HG02981 (cell line): ENCODE data around the gene C1orf185.
"Not testable (repeated sequence)": the region's sequence is repeated elsewhere in the genome, so short reads cannot be mapped to it uniquely, and the experiment has no call there.

Experiments used
- ATAC-seq: cut with Tn5 transposase; IDR thresholded peaks from one replicate; pipeline ENCODE4 v1.9.1; 2021; ENCODE audit warnings: mild to moderate bottlenecking, moderate library complexity; ENCODE audit not compliant: unreplicated experiment

C1orf185 gene

DNA sequence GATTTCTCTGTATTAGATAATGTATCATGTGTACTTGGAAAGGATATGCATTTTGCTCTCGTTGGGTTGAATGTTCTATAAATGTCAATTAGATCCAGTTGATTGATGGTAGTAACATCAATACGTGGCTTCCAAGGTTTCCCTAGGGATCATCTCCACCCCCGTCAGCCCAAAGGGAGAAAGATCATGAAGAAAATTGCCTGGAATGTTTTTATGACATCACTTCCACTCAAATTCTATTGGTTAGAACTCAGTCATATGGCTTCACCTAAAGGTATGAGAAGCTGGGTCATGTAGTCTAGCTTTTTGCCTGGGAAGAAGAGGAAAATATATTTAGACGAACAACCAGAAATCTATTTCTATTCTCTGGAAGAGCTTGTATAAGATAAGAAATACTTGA is at the start of gene C1orf185:
TSS of gene C1orf185 (plus strand) at position 253 of the 400 bp plus-strand sequence. CDS start at position 259, 6 bp downstream.
- ATAC-seq, result no peak

DNA sequence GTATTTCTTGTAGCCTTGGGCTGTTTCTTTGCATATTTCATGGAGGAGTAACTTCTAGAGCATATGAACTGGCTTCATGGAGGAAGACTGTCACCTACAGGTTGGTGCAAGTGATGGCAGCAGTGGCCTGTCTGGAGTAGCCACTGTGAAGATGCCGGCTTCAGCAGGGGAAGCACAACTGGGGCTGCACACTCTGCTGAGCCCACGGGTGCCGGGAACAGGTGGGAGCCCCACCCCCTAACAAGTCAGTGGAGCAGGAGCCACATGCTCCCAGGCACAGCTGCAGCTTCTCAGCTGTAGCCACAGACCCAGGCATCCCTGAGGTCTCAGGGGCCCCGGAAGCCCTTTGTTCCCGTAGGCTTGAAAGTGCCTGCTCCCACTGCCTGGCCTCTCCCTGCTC is 43.2 kb upstream of the C1orf185 start:
- ATAC-seq, result no peak

DNA sequence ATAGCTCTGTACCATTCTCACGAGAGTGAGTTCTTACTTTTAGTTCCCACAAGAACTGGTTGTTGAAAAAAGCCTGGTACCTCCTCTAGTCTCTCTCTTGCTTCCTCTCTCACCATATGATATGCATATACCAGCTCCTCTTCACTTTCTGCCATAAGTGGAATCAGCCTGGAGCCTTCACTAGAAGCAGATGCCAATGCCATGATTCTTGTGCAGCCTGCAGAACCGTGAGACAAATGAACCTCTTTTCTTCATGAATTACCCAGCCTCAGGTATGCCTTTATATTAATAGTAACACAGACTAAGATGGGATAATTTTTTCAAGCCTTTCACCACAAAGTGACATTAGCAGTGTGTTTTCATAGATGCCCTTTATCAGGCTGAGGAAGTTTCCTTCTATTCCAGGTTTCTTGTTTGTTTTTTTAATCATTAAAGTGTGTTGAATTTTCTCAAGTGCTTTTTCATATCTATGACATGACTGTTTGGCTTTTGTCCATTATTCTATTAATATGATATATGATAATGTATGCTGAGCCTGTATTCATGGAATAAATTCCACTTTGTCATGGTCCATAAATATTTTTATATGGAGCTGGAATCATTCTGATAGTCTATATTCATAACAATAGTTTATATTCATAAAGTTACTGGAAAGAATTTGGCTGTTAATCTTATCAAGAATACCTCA is 40.7 kb upstream of the C1orf185 start:
- ATAC-seq, result no peak

- ATAC-seq, result no peak
Measured at GRCh38 chr1:51063121-51063520, 38.9 kb upstream of the C1orf185 start.

GRCh38 chr1:51070011-51070410 is 32.0 kb upstream of the C1orf185 start:
- no peak for ATAC-seq

GRCh38 chr1:51070640-51071039 is 31.4 kb upstream of the C1orf185 start:
- ATAC-seq, result no peak

GRCh38 chr1:51071291-51072042 is 30.6 kb upstream of the C1orf185 start:
- no peak for ATAC-seq

- ATAC-seq, result no peak
Measured at GRCh38 chr1:51072043-51072439, 30.0 kb upstream of the C1orf185 start.

GRCh38 chr1:51072651-51073050 is 29.4 kb upstream of the C1orf185 start:
- no peak for ATAC-seq

DNA sequence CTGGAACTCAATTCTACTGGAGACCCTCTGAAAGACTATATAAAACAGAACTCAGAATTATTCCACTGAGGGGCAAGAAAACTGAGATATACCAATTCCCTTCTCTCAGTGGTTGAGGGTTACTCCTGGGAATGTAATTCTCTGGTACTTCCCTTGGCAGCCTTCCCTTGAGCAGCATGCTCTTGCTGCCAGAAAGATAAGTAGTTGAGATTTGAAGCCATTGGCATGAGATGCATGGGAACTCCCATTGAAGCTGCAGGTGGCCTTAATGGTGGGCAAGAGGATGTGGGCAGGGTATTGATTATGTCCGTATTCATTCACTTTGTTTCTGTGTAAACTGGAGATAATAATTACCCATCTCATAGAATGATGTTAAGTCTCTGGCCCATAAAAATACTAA is 28.6 kb upstream of the C1orf185 start:
- no peak for ATAC-seq

- ATAC-seq, result no peak
Measured at GRCh38 chr1:51086496-51087271, 15.3 kb upstream of the C1orf185 start.

DNA sequence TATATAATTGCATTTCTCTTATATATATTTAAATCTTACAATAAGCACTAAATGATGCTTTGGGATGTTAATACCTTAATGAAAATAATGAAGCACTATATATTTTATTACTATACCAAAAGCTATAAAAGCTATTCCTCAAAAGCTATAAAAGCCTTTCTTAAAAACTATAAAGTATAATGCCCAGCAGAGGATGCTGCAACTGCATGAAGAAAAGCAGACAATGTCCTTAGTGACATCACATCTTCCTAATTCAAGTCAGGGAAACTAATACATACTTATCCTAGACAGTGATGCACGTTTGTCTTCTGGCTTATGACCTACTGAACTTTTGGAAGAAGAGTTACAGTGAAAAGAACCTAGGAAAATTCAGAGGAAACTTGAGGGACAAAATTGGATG is 13.6 kb upstream of the C1orf185 start:
- no peak for ATAC-seq

- no peak for ATAC-seq
Measured at GRCh38 chr1:51093581-51093980, 8.4 kb upstream of the C1orf185 start.

GRCh38 chr1:51097171-51097570 is 4.9 kb upstream of the C1orf185 start:
- no peak for ATAC-seq

DNA sequence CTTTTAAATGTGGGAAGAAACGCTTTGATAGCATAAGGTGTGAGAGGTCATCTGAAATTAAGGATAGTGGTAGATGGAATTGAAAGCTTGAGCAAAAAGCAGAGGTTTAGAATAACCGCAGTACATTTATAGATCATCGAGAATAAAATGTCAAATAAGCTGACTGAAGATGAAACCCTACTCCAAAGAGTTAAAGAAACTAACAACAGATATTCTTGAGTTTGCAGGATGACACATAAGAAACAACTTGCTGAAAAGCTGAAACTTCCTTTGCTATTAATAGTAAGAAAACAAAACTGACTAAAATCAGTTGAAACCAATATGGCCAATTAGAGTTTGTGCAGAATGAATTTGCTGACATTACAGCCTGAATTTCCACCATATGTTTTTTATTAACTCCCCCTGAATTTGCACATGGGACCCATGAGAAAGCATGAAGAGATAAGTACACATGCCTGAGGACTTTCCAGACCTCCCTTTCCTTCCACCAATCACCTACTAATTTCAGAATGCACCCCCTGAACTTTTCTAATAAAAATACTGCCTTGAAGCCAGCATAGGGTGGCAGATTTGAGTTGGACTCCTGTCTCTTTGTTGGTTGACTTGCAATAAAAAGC is 1.7 kb upstream of the C1orf185 start:
- no peak for ATAC-seq

- ATAC-seq, result no peak
Measured at GRCh38 chr1:51114137-51114536, 12.1 kb downstream of the C1orf185 start.

GRCh38 chr1:51115714-51116404 is 13.8 kb downstream of the C1orf185 start:
- ATAC-seq, result no peak

GRCh38 chr1:51119331-51119730 is 17.3 kb downstream of the C1orf185 start:
- ATAC-seq, result no peak

GRCh38 chr1:51120629-51121028 is 18.6 kb downstream of the C1orf185 start:
- no peak for ATAC-seq

- not testable (repeated sequence) for ATAC-seq
Measured at GRCh38 chr1:51127152-51127551, 25.1 kb downstream of the C1orf185 start.

GRCh38 chr1:51131185-51131584 is 29.2 kb downstream of the C1orf185 start:
- no peak for ATAC-seq
